Measurements from ENCODE around the gene CYP27C1.

GRCh38 chr2:127261804-127262406 lies 41.8 kb upstream of the CYP27C1 start:
- no peak for TF ChIP-seq CTCF (IDR thresholded peaks at IDR 0.05; ENCODE audit: insufficient read depth, low read length, poor library complexity, severe bottlenecking)
- no peak for TF ChIP-seq EZH2phosphoT487 (conservative IDR thresholded peaks at IDR 0.05; ENCODE audit: low read length)
